GM18907 (cell line): Measurements from ENCODE around the gene PBX3.

Experiments
- ATAC-seq: cut with Tn5 transposase; IDR thresholded peaks from one replicate; pipeline ENCODE4 v1.9.1; 2021; ENCODE audit warnings: mild to moderate bottlenecking, moderate library complexity; ENCODE audit not compliant: unreplicated experiment

Gene PBX3

GRCh38 chr9:125991886-125992529 lies 244.8 kb downstream of the PBX3 start:
- ATAC-seq, result no peak

GRCh38 chr9:125992557-125992956 lies 245.4 kb downstream of the PBX3 start:
- no peak for ATAC-seq

- ATAC-seq, result no peak
These were observed 246.3 kb downstream of the PBX3 start for GRCh38 chr9:125993466-125993865.

GRCh38 chr9:125994066-125994943 lies 247.1 kb downstream of the PBX3 start:
- ATAC-seq, result no peak

GRCh38 chr9:125995006-125995405 lies 247.8 kb downstream of the PBX3 start:
- no peak for ATAC-seq

GRCh38 chr9:125995706-125996105 lies 248.5 kb downstream of the PBX3 start:
- ATAC-seq, result no peak

GRCh38 chr9:125996791-125997190 lies 249.6 kb downstream of the PBX3 start:
- no peak for ATAC-seq

GRCh38 chr9:125997196-125997823 lies 250.1 kb downstream of the PBX3 start:
- ATAC-seq, result no peak

GRCh38 chr9:125998837-125999503 lies 251.8 kb downstream of the PBX3 start:
- ATAC-seq, result no peak

GRCh38 chr9:125999504-125999881 lies 252.3 kb downstream of the PBX3 start:
- no peak for ATAC-seq

GRCh38 chr9:126000256-126000655 lies 253.1 kb downstream of the PBX3 start:
- no peak for ATAC-seq

GRCh38 chr9:126000731-126001580 lies 253.8 kb downstream of the PBX3 start:
- no peak for ATAC-seq

- no peak for ATAC-seq
These were observed 254.5 kb downstream of the PBX3 start for GRCh38 chr9:126001581-126002225.

GRCh38 chr9:126002476-126003350 lies 255.5 kb downstream of the PBX3 start:
- ATAC-seq, result no peak

GRCh38 chr9:126009047-126009446 lies 261.9 kb downstream of the PBX3 start:
- ATAC-seq, result no peak

- no peak for ATAC-seq
These were observed 267.6 kb downstream of the PBX3 start for GRCh38 chr9:126014726-126015125.

GRCh38 chr9:126015424-126015823 lies 268.3 kb downstream of the PBX3 start:
- no peak for ATAC-seq

- no peak for ATAC-seq
These were observed 269.6 kb downstream of the PBX3 start for GRCh38 chr9:126016579-126017290.
